A549 (cell line): ENCODE measurements around the gene AAR2. TPM values are rescaled to one million over a fixed set of nuclear protein-coding genes. Genes with fewer than 3 reads are reported as not detected.

Experiments used
- ATAC-seq, 2 experiments: fragments of 200-7000 bp in 1 of 2; fragments of >200 bp in 1 of 2; cut with Nextera tagmentation in 1 of 2; cut with Tn5 transposase in 1 of 2; 3 replicates each; pipeline versions ENCODE4 v1.8.0 to v1.9.1; 2018 to 2020; ENCODE audit warnings: mild to moderate bottlenecking in 1 of 2, moderate library complexity in 1 of 2
- CTCF ChIA-PET: fragments of 300-600 bp; sonication (Branson Sonifier 250); formaldehyde crosslinking; extraction: SDS; loops from one replicate; lab custom pipeline; 2021; ENCODE audit warnings: antibody characterized with exemption, inconsistent platforms; lab: Yijun Ruan, JAX
- POLR2A ChIA-PET: fragments of 350-600 bp; formaldehyde crosslinking; extraction: SDS; loops from one replicate; lab custom pipeline; 2021; ENCODE audit warnings: antibody characterized with exemption, inconsistent platforms; lab: Yijun Ruan, JAX
- DNase-seq, 2 experiments: peaks; one replicate each; pipeline versions ENCODE4 v3.0.0 to v3.0.0-alpha.2; 2011 to 2016; ENCODE audit warnings: low read depth in 1 of 2, low spot score in 1 of 2
- FAIRE-seq: peaks from 2 replicates; lab custom pipeline; 2011; peaks lifted over from hg19 to GRCh38; lab: Jason Lieb, UNC
- H3K27ac ChIP-seq, 2 experiments: fragments of >200 bp; sonication (Bioruptor Twin); formaldehyde crosslinking; 3 replicates each; pipeline ENCODE4 v1.5.1; 2016 to 2017
- H3K4me1 ChIP-seq: fragments of >200 bp; sonication (Bioruptor Twin); formaldehyde crosslinking; 3 replicates; pipeline ENCODE4 v1.6.1; 2016
- H3K4me2 ChIP-seq: fragments of >200 bp; sonication (Bioruptor Twin); formaldehyde crosslinking; 3 replicates; pipeline ENCODE4 v1.6.1; 2016
- H3K4me3 ChIP-seq: fragments of >200 bp; sonication (Bioruptor Twin); formaldehyde crosslinking; 3 replicates; pipeline ENCODE4 v1.5.1; 2016
- H3K9me3 ChIP-seq: fragments of >200 bp; sonication (Bioruptor Twin); formaldehyde crosslinking; 3 replicates; pipeline ENCODE4 v1.6.1; 2016
- ATOH8 ChIP-seq: fragments of 250-450 bp; sonication (Bioruptor Pico); IDR thresholded peaks from 2 replicates; pipeline ENCODE4 v1.5.0; 2020; ENCODE audit warnings: low read depth, mild to moderate bottlenecking, moderate library complexity
- BHLHE40 ChIP-seq: IDR thresholded peaks from 2 replicates; pipeline ENCODE4 v1.6.1; 2012; ENCODE audit warnings: low read depth, low read length, inconsistent platforms
- CBX2 ChIP-seq: fragments of 200-600 bp; sonication (generic); IDR thresholded peaks from 2 replicates; pipeline ENCODE4 v1.6.1; 2016; ENCODE audit warnings: low read depth, mild to moderate bottlenecking, borderline replicate concordance
- CBX8 ChIP-seq: fragments of 200-600 bp; sonication (generic); IDR thresholded peaks from 2 replicates; pipeline ENCODE4 v1.6.1; 2016
- CEBPB ChIP-seq, 2 experiments: fragments of >200 bp in 1 of 2; sonication (Bioruptor Twin) in 1 of 2; formaldehyde crosslinking in 1 of 2; IDR thresholded peaks; 2 replicates each; pipeline ENCODE4 v1.6.1; 2012 to 2016
- CTCF ChIP-seq: fragments of >200 bp; sonication (Bioruptor Twin); formaldehyde crosslinking; IDR thresholded peaks from 3 replicates; pipeline ENCODE4 v1.5.1; 2016
- ESRRA ChIP-seq: fragments of 150-350 bp; IDR thresholded peaks from 2 replicates; pipeline ENCODE4 v1.6.1; 2014; ENCODE audit warnings: mild to moderate bottlenecking, low read length, borderline replicate concordance
- HES2 ChIP-seq: fragments of >200 bp; sonication (Bioruptor Twin); formaldehyde crosslinking; IDR thresholded peaks from 2 replicates; pipeline ENCODE4 v1.6.1; 2016
- HMGXB4 ChIP-seq: fragments of 250-450 bp; sonication (Bioruptor Pico); IDR thresholded peaks from 2 replicates; pipeline ENCODE4 v1.5.0; 2021; ENCODE audit warnings: mild to moderate bottlenecking, moderate library complexity, borderline replicate concordance
- HOXA7 ChIP-seq: fragments of 250-450 bp; sonication (Bioruptor Pico); IDR thresholded peaks from 2 replicates; pipeline ENCODE4 v1.5.0; 2020; ENCODE audit warnings: mild to moderate bottlenecking, moderate library complexity
- HOXB13 ChIP-seq: fragments of 250-450 bp; sonication (Bioruptor Pico); IDR thresholded peaks from 2 replicates; pipeline ENCODE4 v1.5.0; 2020; ENCODE audit warnings: low read depth, mild to moderate bottlenecking, moderate library complexity
- JUNB ChIP-seq: fragments of >200 bp; sonication (Bioruptor Twin); formaldehyde crosslinking; IDR thresholded peaks from 2 replicates; pipeline ENCODE4 v1.6.1; 2016
- KDM1A ChIP-seq: fragments of 200-600 bp; sonication (generic); IDR thresholded peaks from 2 replicates; pipeline ENCODE4 v1.6.1; 2016; ENCODE audit warnings: low read depth, mild to moderate bottlenecking
- KDM5A ChIP-seq: fragments of 200-600 bp; sonication (generic); IDR thresholded peaks from 2 replicates; pipeline ENCODE4 v1.6.1; 2016; ENCODE audit warnings: antibody characterized with exemption, mild to moderate bottlenecking
- MAZ ChIP-seq: fragments of 150-350 bp; IDR thresholded peaks from 2 replicates; pipeline ENCODE4 v1.6.1; 2014; ENCODE audit warnings: antibody characterized with exemption, low read depth, low read length, borderline replicate concordance
- MYC ChIP-seq: IDR thresholded peaks from 2 replicates; pipeline ENCODE4 v1.6.1; 2012; ENCODE audit warnings: mild to moderate bottlenecking, inconsistent platforms, low read length, improper control_type of control experiment, borderline replicate concordance
- NFE2L2 ChIP-seq: fragments of 150-350 bp; conservative IDR thresholded peaks from 2 replicates; pipeline ENCODE4 v1.6.1; 2014; ENCODE audit warnings: low read length
- NR3C1 ChIP-seq: fragments of >200 bp; sonication (Bioruptor Twin); formaldehyde crosslinking; IDR thresholded peaks from 3 replicates; pipeline ENCODE4 v1.6.1; 2017
- POLR2A ChIP-seq: IDR thresholded peaks from 2 replicates; pipeline ENCODE4 v1.6.1; 2012; ENCODE audit warnings: mild to moderate bottlenecking, low read length
- RAD21 ChIP-seq, 2 experiments: fragments of >200 bp in 1 of 2; sonication (Bioruptor Twin) in 1 of 2; formaldehyde crosslinking in 1 of 2; IDR thresholded peaks in 1 of 2; conservative IDR thresholded peaks in 1 of 2; 2 replicates in 1 of 2; 3 replicates in 1 of 2; pipeline ENCODE4 v1.6.1; 2012 to 2018; ENCODE audit warnings: inconsistent platforms in 1 of 2
- RARB ChIP-seq: fragments of 250-450 bp; sonication (Bioruptor Pico); IDR thresholded peaks from 2 replicates; pipeline ENCODE4 v1.8.0; 2021; ENCODE audit warnings: mild to moderate bottlenecking, moderate library complexity
- RFX5 ChIP-seq: fragments of 450-650 bp; IDR thresholded peaks from 2 replicates; pipeline ENCODE4 v1.7.1; 2014; ENCODE audit warnings: antibody characterized with exemption, mild to moderate bottlenecking, moderate library complexity
- RNF2 ChIP-seq: fragments of 200-600 bp; sonication (generic); IDR thresholded peaks from 2 replicates; pipeline ENCODE4 v1.6.1; 2016; ENCODE audit warnings: low read depth, mild to moderate bottlenecking, antibody characterized with exemption, moderate library complexity, borderline replicate concordance
- SMC3 ChIP-seq: fragments of >200 bp; sonication (Bioruptor Twin); formaldehyde crosslinking; IDR thresholded peaks from 3 replicates; pipeline ENCODE4 v1.6.1; 2018; ENCODE audit warnings: inconsistent platforms
- ZC3H11A ChIP-seq: fragments of 450-650 bp; IDR thresholded peaks from 2 replicates; pipeline ENCODE4 v1.6.1; 2014; ENCODE audit warnings: antibody characterized with exemption, mild to moderate bottlenecking
- ZFP36 ChIP-seq: fragments of 450-650 bp; IDR thresholded peaks from 2 replicates; pipeline ENCODE4 v1.6.1; 2014; ENCODE audit warnings: borderline replicate concordance; ENCODE audit not compliant: partially characterized antibody
- WGBS: methylation state at CpG from one replicate; pipeline ENCODE4 v1.1.6; 2017; ENCODE audit errors: missing lambda C conversion rate; 5-methylcytosine and 5-hydroxymethylcytosine counted together
- polyA plus RNA-seq, 4 experiments: library from polyadenylated mRNA; depleted of rRNA in 3 of 4; stranded (reverse); fragments of >200 nt; fragmentation: RNase III in 1 of 4; extraction: RNeasy Plus Mini Kit Qiagen cat#74134 plus additional on column Dnase treatment in 1 of 4; gene quantifications; 2 replicates in 3 of 4; 3 replicates in 1 of 4; pipeline ENCODE4 v1.2.3, GENCODE V29; 2011 to 2017

Gene AAR2
- polyA plus RNA-seq, 2 of the 4 experiments (the other 2 are of a cell fraction): 26.8 to 29.2 TPM

- 55% methylated on average over 12 of the region's 12 CpGs for WGBS
- no peak for FAIRE-seq
- CTCF ChIA-PET: interaction anchor here (0.6 to 7.7 kb wide), 23 partner anchors 8 to 349 kb away, joined by 3 to 108 read pairs (median 3); no protein-coding TSS in a partner anchor
These were observed 37.3 kb downstream of the AAR2 start for GRCh38 chr20:36273414-36274180.

GRCh38 chr20:36274181-36274841 lies 38.0 kb downstream of the AAR2 start:
- Histone ChIP-seq H3K4me3 (no peak overlapping the region), H3K9me3 (no peaks in the 10 kb centered on the region), H3K4me1 (no peaks in the 10 kb centered on the region)
- FAIRE-seq (no peak), DNase-seq (no peak)
- CTCF ChIA-PET: interaction anchor here (0.9 to 7.7 kb wide), 11 partner anchors 9 to 348 kb away, joined by 3 to 108 read pairs (median 4); no protein-coding TSS in a partner anchor
- 71% methylated on average over 17 of the region's 20 CpGs for WGBS
- TF ChIP-seq ESRRA (no peak), KDM5A (no peak), BHLHE40 (no peak), CBX8 (no peak), ZC3H11A (no peak), NR3C1 (no peak), MYC (no peak), JUNB (no peak), HES2 (no peak), ATOH8 (CRISPR knock-in tag) (no peak), RFX5 (no peak), HMGXB4 (CRISPR knock-in tag) (no peak), ZFP36 (no peak), HOXB13 (CRISPR knock-in tag) (no peak), MAZ (no peak), CBX2 (no peak), NFE2L2 (no peak), RARB (CRISPR knock-in tag) (no peak), RNF2 (no peak)
- TF ChIP-seq, all 56 proteins: peak for 0
- ATAC-seq: no peak
- Histone ChIP-seq H3K4me2 (no peak overlapping the region), H3K27ac (no peak overlapping the region)
- POLR2A ChIA-PET: no interaction called here

More at GRCh38 chr20:36273414-36274180, 37.3 kb downstream of the AAR2 start:
- H3K4me1 ChIP-seq: no peaks in the 10 kb centered on the region
- H3K4me3 ChIP-seq: no peak overlapping the region
- H3K4me2 ChIP-seq: no peak overlapping the region
- no peaks in the 10 kb centered on the region for H3K9me3 ChIP-seq
- POLR2A ChIA-PET: no interaction called here
- TF ChIP-seq SMC3 (peak; percentile 62; the same call in 2 of the 3 replicates), CEBPB (IDR thresholded peaks at IDR 0.05) (peak in 1 of 2 experiments; percentile 24; a peak in 1 of 4 replicates), CTCF (peak; percentile 56), KDM1A (0 out of 2 replicates have a peak, but pooled peaks have one; percentile 27), RAD21 (conservative IDR thresholded peaks at IDR 0.05 in 1 of 2, IDR thresholded peaks at IDR 0.05 in 1 of 2) (peak; percentile 54 to 64), POLR2A (no peak), HMGXB4 (CRISPR knock-in tag) (no peak), HOXA7 (CRISPR knock-in tag) (no peak)
- H3K27ac ChIP-seq: no peak overlapping the region
- DNase-seq (peak; percentile 28 to 58), ATAC-seq (peak; percentile 41 to 69; a peak in 4 of 6 replicates)
